Endothelial cell of umbilical vein (primary cell): Measurements from ENCODE around the gene GLP1R. TPM values are rescaled to one million over a fixed set of nuclear protein-coding genes. Genes with fewer than 3 reads are reported as not detected.

Source experiments
- BruUV-seq: library from RNA; stranded (reverse); fragments of 400-500 nt; replicated peaks from 2 replicates; lab custom pipeline; 2021; lab: Mats Ljungman, UMichigan
- CTCF ChIA-PET: fragments of 300-600, 350-600 bp; sonication (Branson Sonifier 250); formaldehyde crosslinking; loops from one replicate; lab custom pipeline; 2021; ENCODE audit warnings: antibody characterized with exemption, inconsistent platforms; lab: Charles Lee
- POLR2A ChIA-PET: fragments of 300-600, 350-600 bp; sonication (Branson Sonifier 250); formaldehyde crosslinking; loops from one replicate; lab custom pipeline; 2021; ENCODE audit warnings: antibody characterized with exemption, inconsistent platforms; lab: Charles Lee
- DNase-seq: peaks from one replicate; pipeline ENCODE4 v3.0.0-alpha.2; 2011; ENCODE audit warnings: low read depth, low spot score
- FAIRE-seq: peaks from 2 replicates; lab custom pipeline; 2011; peaks lifted over from hg19 to GRCh38; lab: Jason Lieb, UNC
- H2AFZ ChIP-seq: 2 replicates; pipeline ENCODE4 v1.6.0; 2012; ENCODE audit warnings: low read depth, low read length, control low read depth, inconsistent platforms
- H3K27ac ChIP-seq: 2 replicates; pipeline ENCODE4 v1.5.1; 2011; ENCODE audit warnings: low read depth, mild to moderate bottlenecking, control low read depth, low read length, moderate library complexity; ENCODE audit not compliant: insufficient read depth
- H3K27me3 ChIP-seq, 2 experiments: 2 replicates each; pipeline versions ENCODE4 v1.6.0 to v1.6.1; 2011; ENCODE audit warnings: low read length in 2 of 2, mixed read lengths in 1 of 2; ENCODE audit not compliant: control insufficient read depth in 2 of 2, insufficient read depth in 2 of 2
- H3K36me3 ChIP-seq, 2 experiments: 2 replicates in 1 of 2; 3 replicates in 1 of 2; pipeline ENCODE4 v1.5.1; 2011; ENCODE audit warnings: low read length in 2 of 2, mild to moderate bottlenecking in 1 of 2, moderate library complexity in 1 of 2; ENCODE audit not compliant: control insufficient read depth in 2 of 2, insufficient read depth in 2 of 2; ENCODE audit errors: extremely low read depth in 1 of 2
- H3K4me1 ChIP-seq: 3 replicates; pipeline ENCODE4 v1.5.1; 2011; ENCODE audit warnings: mild to moderate bottlenecking, low read length; ENCODE audit not compliant: control insufficient read depth, insufficient read depth; ENCODE audit errors: extremely low read depth
- H3K4me2 ChIP-seq: 2 replicates; pipeline ENCODE4 v1.6.1; 2011; ENCODE audit warnings: low read length, control low read depth, mixed read lengths; ENCODE audit not compliant: insufficient read depth
- H3K4me3 ChIP-seq, 3 experiments: fragments of 200-600 bp in 1 of 3; sonication (generic), shearing (Covaris generic) in 1 of 3; replicated peaks in 1 of 3; 2 replicates each; pipeline ENCODE4 v1.5.1; 2011 to 2016; ENCODE audit warnings: control low read depth in 3 of 3, low read length in 3 of 3, mild to moderate bottlenecking in 2 of 3, inconsistent platforms in 1 of 3, low read depth in 1 of 3, moderate library complexity in 1 of 3; ENCODE audit not compliant: insufficient read depth in 1 of 3
- H3K79me2 ChIP-seq: 2 replicates; pipeline ENCODE4 v1.6.0; 2012; ENCODE audit warnings: low read length, inconsistent platforms; ENCODE audit not compliant: control insufficient read depth, insufficient read depth
- H3K9ac ChIP-seq: replicated peaks from 2 replicates; pipeline ENCODE3; 2011; ENCODE audit warnings: low read length, control low read depth; ENCODE audit not compliant: insufficient read depth; ENCODE audit errors: extremely low read depth
- H3K9me1 ChIP-seq: replicated peaks from 3 replicates; pipeline ENCODE4 v1.6.0; 2011; ENCODE audit warnings: mild to moderate bottlenecking, low read length; ENCODE audit not compliant: control insufficient read depth, insufficient read depth; ENCODE audit errors: extremely low read depth
- H3K9me3 ChIP-seq: replicated peaks from 2 replicates; pipeline ENCODE4 v1.5.1; 2012; ENCODE audit warnings: low read length, inconsistent platforms; ENCODE audit not compliant: control insufficient read depth, insufficient read depth
- H4K20me1 ChIP-seq: replicated peaks from 2 replicates; pipeline ENCODE3; 2011; ENCODE audit warnings: mild to moderate bottlenecking, low read length; ENCODE audit not compliant: control insufficient read depth, insufficient read depth; ENCODE audit errors: extremely low read depth
- CTCF ChIP-seq, 2 donors: IDR thresholded peaks; 1 replicate in 1 of 2; 2 replicates in 1 of 2; pipeline ENCODE4 v1.5.1; 2011; ENCODE audit warnings: low read length in 2 of 2, mild to moderate bottlenecking in 2 of 2, moderate library complexity in 2 of 2, control low read depth in 1 of 2, inconsistent platforms in 1 of 2, low read depth in 1 of 2; ENCODE audit not compliant: insufficient read depth in 1 of 2; ENCODE audit errors: extremely low read depth in 1 of 2
- EZH2 ChIP-seq: IDR thresholded peaks from 2 replicates; pipeline ENCODE4 v1.6.1; 2012; ENCODE audit warnings: borderline replicate concordance, low read depth, mild to moderate bottlenecking, moderate library complexity, low read length, inconsistent platforms; ENCODE audit not compliant: severe bottlenecking
- FOS ChIP-seq: IDR thresholded peaks from 2 replicates; pipeline ENCODE4 v1.6.1; 2011; ENCODE audit warnings: mild to moderate bottlenecking, low read length, moderate library complexity, borderline replicate concordance; ENCODE audit not compliant: insufficient read depth
- GATA2 ChIP-seq: IDR thresholded peaks from 2 replicates; pipeline ENCODE4 v1.7.0; 2011; ENCODE audit warnings: low read depth, mild to moderate bottlenecking, moderate library complexity, mixed read lengths, low read length; ENCODE audit not compliant: insufficient read length, insufficient read depth
- JUN ChIP-seq: IDR thresholded peaks from 2 replicates; pipeline ENCODE4 v1.6.1; 2011; ENCODE audit warnings: borderline replicate concordance, low read depth; ENCODE audit not compliant: insufficient read length, insufficient read depth
- MAX ChIP-seq: IDR thresholded peaks from 2 replicates; pipeline ENCODE4 v1.6.1; 2011; ENCODE audit not compliant: insufficient read depth, insufficient read length
- MYC ChIP-seq: IDR thresholded peaks from one replicate; pipeline ENCODE4 v1.6.1; 2011; ENCODE audit warnings: mild to moderate bottlenecking, low read depth, low read length
- POLR2A ChIP-seq: IDR thresholded peaks from 2 replicates; pipeline ENCODE4 v1.6.1; 2012; ENCODE audit warnings: low read depth, mild to moderate bottlenecking, control low read depth, low read length
- POLR2AphosphoS5 ChIP-seq: IDR thresholded peaks from 2 replicates; pipeline ENCODE4 v1.6.1; 2012; ENCODE audit warnings: low read depth, mild to moderate bottlenecking, control low read depth, low read length, moderate library complexity; ENCODE audit not compliant: insufficient read depth
- dilution Hi-C: fragments of 300-500 bp; cut with MboI; formaldehyde crosslinking; loops from one replicate; pipeline ENCODE4 v1.15.0; 2019; ENCODE audit warnings: low sequenced_read_pairs; ENCODE audit not compliant: extremely low pct_ligation_motif_present
- intact Hi-C: fragments of 100-400 bp; cut with micrococcal nuclease; formaldehyde crosslinking; loops from one replicate; pipeline ENCODE4 v1.10.0; 2022
- polyA plus RNA-seq, 4 experiments: library from polyadenylated mRNA; depleted of rRNA in 3 of 4; stranded (reverse) in 3 of 4; unstranded in 1 of 4; fragments of >200 nt; gene quantifications; 2 replicates each; pipeline versions ENCODE4 v1.2.1 to v1.2.3, GENCODE V29; 2011 to 2012; ENCODE audit warnings: missing spikeins in 1 of 4
- total RNA-seq: library from RNA; stranded (reverse); gene quantifications from 2 replicates; pipeline ENCODE4 v1.2.3, GENCODE V29; 2021

Gene GLP1R
- total and polyA plus RNA-seq, 2 donors (not counting 3 experiments of a cell fraction or from before 2014, with no cell fraction given) = not detected

DNA sequence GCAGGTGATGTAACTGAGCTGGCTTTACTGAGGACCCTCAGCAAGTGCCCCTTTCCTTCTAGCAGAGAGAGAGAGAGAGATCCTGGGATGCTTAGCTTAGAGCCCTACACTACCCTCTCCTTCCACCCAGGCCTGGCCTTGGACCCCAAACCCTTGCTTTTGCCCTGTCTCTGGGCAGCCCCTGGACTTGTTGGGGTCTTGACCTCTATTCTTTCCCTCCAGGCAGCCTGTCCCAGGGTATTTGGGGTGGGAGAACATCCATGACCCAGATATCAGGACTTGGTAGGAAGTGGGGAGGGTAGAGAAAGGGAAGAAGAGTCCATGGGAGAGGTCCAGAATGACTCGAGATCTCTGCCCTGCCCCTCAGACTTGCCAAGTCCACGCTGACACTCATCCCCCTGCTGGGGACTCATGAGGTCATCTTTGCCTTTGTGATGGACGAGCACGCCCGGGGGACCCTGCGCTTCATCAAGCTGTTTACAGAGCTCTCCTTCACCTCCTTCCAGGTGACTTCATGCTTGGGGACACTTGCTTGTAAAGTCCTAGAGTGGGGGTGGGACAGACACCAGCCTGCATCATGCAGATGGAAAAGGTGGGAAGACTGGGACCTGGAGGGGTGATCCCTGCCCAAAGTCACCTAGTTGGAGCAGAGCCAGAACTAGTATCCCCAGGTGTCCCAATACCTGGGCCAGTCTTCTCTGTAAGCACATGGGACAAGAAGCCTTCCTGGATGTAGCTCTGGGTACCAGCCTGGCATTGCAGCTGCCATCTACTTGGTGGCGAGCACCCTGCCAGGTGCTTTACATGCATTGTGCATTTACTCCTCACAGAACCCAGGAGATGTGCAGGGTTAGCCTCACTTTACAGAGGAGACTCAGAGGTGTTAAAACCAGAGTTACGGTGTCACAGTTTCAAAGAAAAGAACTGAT lies 30.9 kb downstream of the GLP1R start:
- intact Hi-C loops = no loop called here
- H2AFZ ChIP-seq = no peak overlapping the region
- H3K9ac ChIP-seq = no peak overlapping the region
- no peak for FAIRE-seq
- TF ChIP-seq GATA2 (no peak), FOS (no peak), MAX (no peak), JUN (no peak)
- no peaks in the 10 kb centered on the region for H3K79me2 ChIP-seq
- dilution Hi-C loops = no loop called here
- DNase-seq = no peak
- H3K27ac ChIP-seq = no peak overlapping the region
- no peak overlapping the region for H3K4me3 ChIP-seq
- no peaks in the 10 kb centered on the region for H4K20me1 ChIP-seq
- H3K4me1 ChIP-seq = no peaks in the 10 kb centered on the region
- no peak overlapping the region for H3K4me2 ChIP-seq
- no peaks in the 10 kb centered on the region for H3K9me1 ChIP-seq
- ChIA-PET CTCF (interaction anchor here (0.9 kb wide), 1 partner anchor 8 kb away, joined by 3 read pairs; no protein-coding TSS in a partner anchor), POLR2A (no interaction called here)
- no TSS peak for BruUV-seq
- H3K9me3 ChIP-seq = no peaks in the 10 kb centered on the region
- no peaks in the 10 kb centered on the region for H3K27me3 ChIP-seq
- no peaks in the 10 kb centered on the region for H3K36me3 ChIP-seq

DNA sequence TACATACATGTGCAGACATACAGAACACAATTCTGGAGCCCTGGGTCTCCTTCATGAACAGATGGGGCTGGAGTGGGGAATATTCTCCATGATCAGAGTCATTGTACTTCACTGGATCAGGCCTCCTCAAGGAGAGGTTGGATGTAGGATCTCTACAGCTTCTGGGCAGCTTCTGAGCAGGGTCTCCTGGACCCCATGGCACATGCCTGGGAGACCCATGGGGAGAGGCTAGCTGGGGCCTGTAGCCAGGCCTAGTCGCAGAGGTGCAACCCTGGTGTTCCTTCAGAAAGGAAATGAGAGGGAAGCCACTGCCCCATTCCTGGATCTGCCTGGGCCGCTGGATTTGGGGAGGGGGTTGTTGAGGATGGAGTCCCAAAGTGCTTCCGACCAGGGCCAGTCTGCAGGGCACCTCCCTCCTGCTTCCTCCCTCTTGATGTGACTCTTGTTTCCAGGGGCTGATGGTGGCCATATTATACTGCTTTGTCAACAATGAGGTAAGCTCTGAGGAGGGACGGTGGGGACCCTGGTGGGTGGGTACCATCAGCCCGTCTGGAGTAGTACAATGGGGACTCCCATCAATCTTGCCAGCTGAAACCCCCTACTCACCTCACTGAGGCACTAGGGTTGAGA lies 31.8 kb downstream of the GLP1R start:
- BruUV-seq = no TSS peak
- dilution Hi-C loops = no loop called here
- POLR2A ChIA-PET = no interaction called here

More for the DNA sequence above, 31.8 kb downstream of the GLP1R start:
- DNase-seq (no peak), FAIRE-seq (no peak)
- no peak overlapping the region for H3K4me3 ChIP-seq
- no peaks in the 10 kb centered on the region for H3K79me2 ChIP-seq
- no peak overlapping the region for H3K9ac ChIP-seq
- H3K36me3 ChIP-seq = no peaks in the 10 kb centered on the region
- no peaks in the 10 kb centered on the region for H3K27me3 ChIP-seq
- intact Hi-C loops = no loop called here
- no peaks in the 10 kb centered on the region for H3K9me1 ChIP-seq
- no peak overlapping the region for H3K4me2 ChIP-seq
- CTCF ChIA-PET = no interaction called here
- H4K20me1 ChIP-seq = no peaks in the 10 kb centered on the region
- H3K27ac ChIP-seq = no peak overlapping the region
- TF ChIP-seq POLR2A = no peak
- TF ChIP-seq MYC = no peak
- no peak for TF ChIP-seq GATA2
- TF ChIP-seq FOS = no peak
- no peak for TF ChIP-seq POLR2AphosphoS5
- TF ChIP-seq JUN = no peak
- no peak for TF ChIP-seq MAX
- no peak for TF ChIP-seq CTCF (IDR thresholded peaks at IDR 0.05; ENCODE audit: extremely low read depth in 1 of 2, insufficient read depth in 1 of 2, low read depth in 1 of 2, low read length in 2 of 2)
- no peak for TF ChIP-seq EZH2
- no peaks in the 10 kb centered on the region for H3K4me1 ChIP-seq
- no peak overlapping the region for H2AFZ ChIP-seq
- H3K9me3 ChIP-seq = no peaks in the 10 kb centered on the region
